KMS-11 (cell line): ENCODE data around the gene PITHD1.
A peak's percentile ranks its signal among the peaks of the same experiment; 100 is the strongest.

Source experiments
- H2AFZ ChIP-seq: fragments of 200-600 bp; sonication (generic); 2 replicates; pipeline ENCODE4 v1.6.1; 2016; ENCODE audit warnings: antibody characterized with exemption, mixed run types, low read depth
- H3K27ac ChIP-seq: fragments of 200-600 bp; sonication (generic); 2 replicates; pipeline ENCODE4 v1.6.1; 2016; ENCODE audit warnings: mild to moderate bottlenecking, mixed run types
- H3K27me3 ChIP-seq: fragments of 200-600 bp; sonication (generic); 2 replicates; pipeline ENCODE4 v1.6.1; 2017; ENCODE audit warnings: mild to moderate bottlenecking, low read depth, mixed run types, moderate library complexity; ENCODE audit not compliant: insufficient read depth
- H3K36me3 ChIP-seq: fragments of 200-600 bp; sonication (generic); 2 replicates; pipeline ENCODE4 v1.6.1; 2017; ENCODE audit warnings: mild to moderate bottlenecking, mixed run types; ENCODE audit not compliant: insufficient read depth
- H3K4me1 ChIP-seq: fragments of 200-600 bp; sonication (generic); 2 replicates; pipeline ENCODE4 v1.6.1; 2016; ENCODE audit warnings: mild to moderate bottlenecking, low read depth, mixed run types; ENCODE audit not compliant: poor library complexity, severe bottlenecking
- H3K4me2 ChIP-seq: fragments of 200-600 bp; sonication (generic); 2 replicates; pipeline ENCODE4 v1.7.0; 2016; ENCODE audit warnings: mild to moderate bottlenecking, mixed run types
- H3K4me3 ChIP-seq: fragments of 200-600 bp; sonication (generic); IDR thresholded peaks from 2 replicates; pipeline ENCODE4 v1.6.1; 2017; ENCODE audit warnings: low read depth, low read length, mixed read lengths; ENCODE audit not compliant: insufficient read depth
- H3K79me2 ChIP-seq: fragments of 200-600 bp; sonication (generic); 2 replicates; pipeline ENCODE4 v1.6.1; 2016; ENCODE audit warnings: low read depth, mixed run types; ENCODE audit not compliant: insufficient read depth
- H3K9ac ChIP-seq: fragments of 200-600 bp; sonication (generic); 2 replicates; pipeline ENCODE4 v1.6.1; 2016; ENCODE audit warnings: mild to moderate bottlenecking, mixed run types
- H4K20me1 ChIP-seq: fragments of 200-600 bp; sonication (generic); 2 replicates; pipeline ENCODE4 v1.6.1; 2016; ENCODE audit warnings: mild to moderate bottlenecking, mixed run types; ENCODE audit not compliant: insufficient read depth
- CTCF ChIP-seq: fragments of 200-600 bp; sonication (generic); conservative IDR thresholded peaks from 2 replicates; pipeline ENCODE4 v1.6.1; 2017; ENCODE audit warnings: low read depth, mild to moderate bottlenecking, antibody characterized with exemption, low read length, moderate library complexity, mixed read lengths

Gene PITHD1

GRCh38 chr1:23816361-23816760 is 38.1 kb downstream of the PITHD1 start:
- H3K36me3 ChIP-seq: no peaks in the 10 kb centered on the region

GRCh38 chr1:23816906-23817305 is 38.7 kb downstream of the PITHD1 start:
- Histone ChIP-seq H3K4me1 (no peaks in the 10 kb centered on the region), H3K36me3 (no peaks in the 10 kb centered on the region), H3K4me2 (no peak overlapping the region), H3K27me3 (no peaks in the 10 kb centered on the region), H4K20me1 (no peaks in the 10 kb centered on the region), H2AFZ (no peak overlapping the region), H3K4me3 (no peak overlapping the region), H3K79me2 (no peaks in the 10 kb centered on the region), H3K9ac (no peak overlapping the region), H3K27ac (no peak overlapping the region)
- no peak for TF ChIP-seq CTCF

More at GRCh38 chr1:23816361-23816760, 38.1 kb downstream of the PITHD1 start:
- H3K27ac ChIP-seq: no peak overlapping the region
- no peak overlapping the region for H3K9ac ChIP-seq
- H3K79me2 ChIP-seq: no peaks in the 10 kb centered on the region
- H3K4me1 ChIP-seq: no peaks in the 10 kb centered on the region
- no peak overlapping the region for H3K4me3 ChIP-seq
- TF ChIP-seq CTCF: no peak
- H3K4me2 ChIP-seq: no peak overlapping the region
- no peaks in the 10 kb centered on the region for H4K20me1 ChIP-seq
- H3K27me3 ChIP-seq: no peaks in the 10 kb centered on the region
- no peak overlapping the region for H2AFZ ChIP-seq

GRCh38 chr1:23817633-23818032 is 39.4 kb downstream of the PITHD1 start:
- Histone ChIP-seq H4K20me1 (no peaks in the 10 kb centered on the region), H2AFZ (no peak overlapping the region), H3K79me2 (no peaks in the 10 kb centered on the region), H3K4me3 (no peak overlapping the region), H3K4me1 (no peaks in the 10 kb centered on the region), H3K4me2 (no peak overlapping the region), H3K27ac (no peak overlapping the region), H3K36me3 (no peaks in the 10 kb centered on the region), H3K9ac (no peak overlapping the region), H3K27me3 (no peaks in the 10 kb centered on the region)
- TF ChIP-seq CTCF: no peak

GRCh38 chr1:23823767-23824166 is 45.5 kb downstream of the PITHD1 start:
- Histone ChIP-seq H3K27ac (no peak overlapping the region), H3K27me3 (no peaks in the 10 kb centered on the region), H2AFZ (no peak overlapping the region), H3K79me2 (no peaks in the 10 kb centered on the region), H4K20me1 (no peaks in the 10 kb centered on the region), H3K36me3 (no peaks in the 10 kb centered on the region), H3K9ac (no peak overlapping the region), H3K4me2 (no peak overlapping the region), H3K4me3 (no peak overlapping the region), H3K4me1 (peaks cover 12% of the 10 kb centered on the region)
- no peak for TF ChIP-seq CTCF

- H3K9ac ChIP-seq: peak overlapping the region; percentile 79
- no peaks in the 10 kb centered on the region for H3K27me3 ChIP-seq
- H4K20me1 ChIP-seq: no peaks in the 10 kb centered on the region
- peaks cover 12% of the 10 kb centered on the region for H3K4me1 ChIP-seq
- H2AFZ ChIP-seq: peak overlapping the region; percentile 92
- peak overlapping the region; percentile 94 for H3K4me3 ChIP-seq
- TF ChIP-seq CTCF: no peak
- no peak overlapping the region for H3K27ac ChIP-seq
- no peaks in the 10 kb centered on the region for H3K36me3 ChIP-seq
- no peaks in the 10 kb centered on the region for H3K79me2 ChIP-seq
- H3K4me2 ChIP-seq: peak overlapping the region; percentile 91
Observed at GRCh38 chr1:23824711-23825075, 46.5 kb downstream of the PITHD1 start.
